CD14-positive monocyte (primary cell): ENCODE measurements around the gene ENTREP1. TPM values are rescaled to one million over a fixed set of nuclear protein-coding genes. Genes with fewer than 3 reads are reported as not detected.

Experiments used
- DNase-seq, 3 donors: peaks; one replicate each; pipeline ENCODE4 v3.0.0-alpha.2; 2011 to 2022
- H2AFZ ChIP-seq: 2 replicates; pipeline ENCODE4 v1.6.0; 2012; ENCODE audit warnings: mild to moderate bottlenecking, low read depth, low read length, inconsistent platforms; ENCODE audit not compliant: insufficient read depth, poor library complexity, severe bottlenecking
- H3K27ac ChIP-seq, 2 donors: 1 replicate in 1 of 2; 2 replicates in 1 of 2; pipeline ENCODE4 v1.5.1; 2012 to 2013; ENCODE audit warnings: low read length in 2 of 2, control low read depth in 1 of 2, inconsistent platforms in 1 of 2, low read depth in 1 of 2, mild to moderate bottlenecking in 1 of 2
- H3K27me3 ChIP-seq, 2 donors: one replicate each; pipeline versions ENCODE4 v1.6.0 to v1.6.1; 2011 to 2013; ENCODE audit warnings: low read length in 2 of 2; ENCODE audit not compliant: control insufficient read depth in 2 of 2, insufficient read depth in 2 of 2
- H3K36me3 ChIP-seq, 2 donors: replicated peaks in 1 of 2; 1 replicate in 1 of 2; 2 replicates in 1 of 2; pipeline versions ENCODE4 v1.5.1 to v1.6.1; 2012 to 2013; ENCODE audit warnings: low read length in 2 of 2, control low read depth in 1 of 2, inconsistent platforms in 1 of 2, mild to moderate bottlenecking in 1 of 2; ENCODE audit not compliant: insufficient read depth in 2 of 2, control insufficient read depth in 1 of 2
- H3K4me1 ChIP-seq, 2 donors: 1 replicate in 1 of 2; 2 replicates in 1 of 2; pipeline versions ENCODE4 v1.5.1 to v1.6.1; 2012 to 2013; ENCODE audit warnings: low read length in 2 of 2, control low read depth in 1 of 2, inconsistent platforms in 1 of 2, mild to moderate bottlenecking in 1 of 2, moderate library complexity in 1 of 2; ENCODE audit not compliant: insufficient read depth in 2 of 2, control insufficient read depth in 1 of 2
- H3K4me2 ChIP-seq: replicated peaks from 2 replicates; pipeline ENCODE3; 2012; ENCODE audit warnings: low read length, moderate library complexity, mild to moderate bottlenecking; ENCODE audit not compliant: poor library complexity, severe bottlenecking; ENCODE audit errors: extremely low read depth
- H3K4me3 ChIP-seq, 3 experiments: fragments of 200-600 bp in 1 of 3; sonication (generic) in 1 of 3; replicated peaks in 1 of 3; 1 replicate in 2 of 3; 2 replicates in 1 of 3; pipeline ENCODE4 v1.5.1; 2011 to 2013; ENCODE audit warnings: low read length in 3 of 3, mild to moderate bottlenecking in 3 of 3, control low read depth in 2 of 3, low read depth in 2 of 3, inconsistent platforms in 1 of 3, moderate library complexity in 1 of 3
- H3K79me2 ChIP-seq: 2 replicates; pipeline ENCODE4 v1.6.0; 2012; ENCODE audit warnings: mild to moderate bottlenecking, control low read depth, inconsistent platforms, low read length, moderate library complexity; ENCODE audit not compliant: insufficient read depth
- H3K9ac ChIP-seq: 2 replicates; pipeline ENCODE4 v1.6.0; 2017; ENCODE audit warnings: low read length, mild to moderate bottlenecking; ENCODE audit not compliant: insufficient read depth, poor library complexity, severe bottlenecking
- H3K9me3 ChIP-seq, 2 donors: replicated peaks in 1 of 2; 1 replicate in 1 of 2; 2 replicates in 1 of 2; pipeline versions ENCODE4 v1.5.1 to v1.6.1; 2012 to 2013; ENCODE audit warnings: low read length in 2 of 2, control low read depth in 1 of 2; ENCODE audit not compliant: control insufficient read depth in 1 of 2, insufficient read depth in 1 of 2
- H4K20me1 ChIP-seq: 2 replicates; pipeline ENCODE4 v1.6.0; 2012; ENCODE audit warnings: mild to moderate bottlenecking, low read length, control low read depth, moderate library complexity; ENCODE audit not compliant: insufficient read depth
- H3K27ac Mint-ChIP-seq, 7 donors: one replicate each; pipeline ENCODE4 v1.8.0; 2020; ENCODE audit warnings: mild to moderate bottlenecking in 7 of 7, mixed read lengths in 7 of 7, moderate library complexity in 6 of 7, inconsistent platforms in 2 of 7
- H3K27me3 Mint-ChIP-seq, 3 donors: one replicate each; pipeline ENCODE4 v1.8.0; 2021 to 2022; ENCODE audit warnings: low read depth in 3 of 3, mild to moderate bottlenecking in 3 of 3, mixed read lengths in 3 of 3, moderate library complexity in 3 of 3, inconsistent platforms in 1 of 3
- H3K36me3 Mint-ChIP-seq, 2 donors: one replicate each; pipeline ENCODE4 v1.8.0; 2020; ENCODE audit warnings: mixed read lengths in 2 of 2, inconsistent platforms in 1 of 2, mild to moderate bottlenecking in 1 of 2
- H3K4me1 Mint-ChIP-seq: one replicate; pipeline ENCODE4 v1.8.0; 2020; ENCODE audit warnings: mild to moderate bottlenecking, mixed read lengths
- H3K4me3 Mint-ChIP-seq, 2 donors: one replicate each; pipeline ENCODE4 v1.8.0; 2020; ENCODE audit warnings: mild to moderate bottlenecking in 2 of 2, mixed read lengths in 2 of 2, moderate library complexity in 1 of 2
- H3K9me3 Mint-ChIP-seq, 7 donors: one replicate each; pipeline ENCODE4 v1.8.0; 2020 to 2022; ENCODE audit warnings: mixed read lengths in 7 of 7, mild to moderate bottlenecking in 6 of 7, moderate library complexity in 6 of 7, inconsistent platforms in 2 of 7
- WGBS: methylation state at CpG from one replicate; pipeline ENCODE4 v1.1.5; 2013; ENCODE audit warnings: missing lambda C conversion rate; ENCODE audit not compliant: insufficient coverage; 5-methylcytosine and 5-hydroxymethylcytosine counted together
- intact Hi-C, 2 donors: fragments of 100-400 bp; cut with micrococcal nuclease; formaldehyde crosslinking; loops; one replicate each; pipeline versions ENCODE4 v1.15.0 to v1.15.1; 2023
- polyA plus RNA-seq, 3 donors: library from polyadenylated mRNA; depleted of rRNA in 1 of 3; unstranded in 2 of 3; stranded (reverse) in 1 of 3; fragments of 300-500 nt in 2 of 3; fragments of >200 nt in 1 of 3; fragmentation: Illumina TruSeq in 2 of 3; gene quantifications; 1 replicate in 2 of 3; 2 replicates in 1 of 3; pipeline ENCODE4 v1.2.3, GENCODE V29; 2012 to 2021
- TF ChIP-seq, protein P1 (sequence below): fragments of 200-600 bp; IDR thresholded peaks from one replicate; pipeline ENCODE4 v1.8.0; 2022; ENCODE audit warnings: antibody characterized with exemption, mild to moderate bottlenecking

Gene ENTREP1
- polyA plus RNA-seq, 3 donors: not detected

DNA sequence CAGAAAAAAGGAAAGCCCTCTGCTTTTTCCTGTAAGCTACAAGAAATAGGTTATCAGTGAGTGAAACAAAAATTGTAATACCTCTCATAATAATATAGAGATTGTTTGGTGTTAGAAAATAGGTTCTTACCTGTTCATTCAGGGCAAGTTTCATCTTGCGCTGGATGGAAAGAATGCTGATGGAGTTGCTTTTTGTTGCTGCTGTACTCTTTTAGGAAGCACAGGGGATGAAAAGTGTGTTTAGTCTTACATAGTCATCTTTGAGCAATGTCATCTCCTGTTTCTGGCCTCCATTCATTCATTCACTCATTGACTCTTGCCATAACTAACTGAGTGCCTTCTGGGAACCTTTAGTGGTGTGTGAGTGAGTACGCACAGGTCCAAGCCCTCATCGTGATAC, 6.4 kb downstream of the ENTREP1 start:
- no peaks in the 10 kb centered on the region for H3K36me3 Mint-ChIP-seq
- peaks cover 14 to 23% (median 18%) of the 10 kb centered on the region in 3 donors for H3K27me3 Mint-ChIP-seq
- no peak overlapping the region for H3K27ac ChIP-seq
- peaks cover 18 to 23% of the 10 kb centered on the region in 2 donors for H3K27me3 ChIP-seq
- no peaks in the 10 kb centered on the region for H3K36me3 ChIP-seq
- H3K4me2 ChIP-seq: no peak overlapping the region
- WGBS: 100% methylated on average over 3 of the region's 3 CpGs
- no peak for DNase-seq
- no peaks in the 10 kb centered on the region for H3K9me3 ChIP-seq
- no peak overlapping the region for H3K27ac Mint-ChIP-seq
- no peak overlapping the region for H3K9ac ChIP-seq
- H3K4me1 Mint-ChIP-seq: no peaks in the 10 kb centered on the region
- TF ChIP-seq, protein P1, sequence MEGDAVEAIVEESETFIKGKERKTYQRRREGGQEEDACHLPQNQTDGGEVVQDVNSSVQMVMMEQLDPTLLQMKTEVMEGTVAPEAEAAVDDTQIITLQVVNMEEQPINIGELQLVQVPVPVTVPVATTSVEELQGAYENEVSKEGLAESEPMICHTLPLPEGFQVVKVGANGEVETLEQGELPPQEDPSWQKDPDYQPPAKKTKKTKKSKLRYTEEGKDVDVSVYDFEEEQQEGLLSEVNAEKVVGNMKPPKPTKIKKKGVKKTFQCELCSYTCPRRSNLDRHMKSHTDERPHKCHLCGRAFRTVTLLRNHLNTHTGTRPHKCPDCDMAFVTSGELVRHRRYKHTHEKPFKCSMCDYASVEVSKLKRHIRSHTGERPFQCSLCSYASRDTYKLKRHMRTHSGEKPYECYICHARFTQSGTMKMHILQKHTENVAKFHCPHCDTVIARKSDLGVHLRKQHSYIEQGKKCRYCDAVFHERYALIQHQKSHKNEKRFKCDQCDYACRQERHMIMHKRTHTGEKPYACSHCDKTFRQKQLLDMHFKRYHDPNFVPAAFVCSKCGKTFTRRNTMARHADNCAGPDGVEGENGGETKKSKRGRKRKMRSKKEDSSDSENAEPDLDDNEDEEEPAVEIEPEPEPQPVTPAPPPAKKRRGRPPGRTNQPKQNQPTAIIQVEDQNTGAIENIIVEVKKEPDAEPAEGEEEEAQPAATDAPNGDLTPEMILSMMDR: no peak
- H3K4me3 Mint-ChIP-seq: no peak overlapping the region
- H2AFZ ChIP-seq: no peak overlapping the region
- H3K4me1 ChIP-seq: no peaks in the 10 kb centered on the region
- no peak overlapping the region for H3K4me3 ChIP-seq
- intact Hi-C loops: no loop called here
- H4K20me1 ChIP-seq: no peaks in the 10 kb centered on the region
- H3K79me2 ChIP-seq: no peaks in the 10 kb centered on the region
- peaks cover 0 to 1% (median 0%) of the 10 kb centered on the region in 7 donors for H3K9me3 Mint-ChIP-seq

DNA sequence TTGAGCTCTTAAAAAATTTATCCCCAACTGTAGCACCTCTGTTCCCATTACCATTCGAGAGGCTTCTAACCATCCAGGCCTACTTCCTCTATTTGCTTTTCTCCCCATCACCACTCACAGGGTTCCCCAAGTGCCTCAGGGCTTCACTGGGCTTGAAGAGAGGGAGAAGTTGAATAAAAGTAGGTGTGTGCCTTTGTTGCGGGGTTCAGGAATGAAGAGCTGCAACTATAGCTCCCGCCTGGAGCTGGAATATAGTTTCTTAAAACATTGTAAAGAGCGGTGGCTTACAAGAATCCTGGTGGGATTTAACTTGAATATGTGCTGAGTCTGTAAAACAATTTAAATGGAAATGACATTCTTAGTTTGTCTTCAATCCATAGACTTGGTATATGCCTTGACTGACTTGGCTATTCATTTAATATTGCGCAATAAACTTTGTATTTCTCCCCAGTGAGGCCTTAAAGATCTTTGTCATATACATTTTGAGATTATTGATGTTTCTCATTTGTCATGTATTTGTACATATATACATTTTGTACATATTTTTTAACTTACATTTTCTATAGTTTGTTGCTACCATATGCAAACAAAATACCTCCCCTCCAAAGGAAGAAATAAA, 7.2 kb downstream of the ENTREP1 start:
- peaks cover 7 to 16% (median 14%) of the 10 kb centered on the region in 3 donors for H3K27me3 Mint-ChIP-seq
- no peaks in the 10 kb centered on the region for H3K9me3 ChIP-seq
- 100% methylated on average over 2 of the region's 5 CpGs for WGBS
- no peak overlapping the region for H3K4me2 ChIP-seq
- no peak for DNase-seq
- H3K36me3 ChIP-seq: no peaks in the 10 kb centered on the region
- no peaks in the 10 kb centered on the region for H3K4me1 Mint-ChIP-seq
- H4K20me1 ChIP-seq: no peaks in the 10 kb centered on the region
- H3K27ac ChIP-seq: no peak overlapping the region
- H3K36me3 Mint-ChIP-seq: no peaks in the 10 kb centered on the region
- TF ChIP-seq, protein P1: no peak
- H3K4me3 Mint-ChIP-seq: no peak overlapping the region
- H2AFZ ChIP-seq: no peak overlapping the region
- intact Hi-C loops: no loop called here
- no peaks in the 10 kb centered on the region for H3K4me1 ChIP-seq
- H3K4me3 ChIP-seq: no peak overlapping the region
- no peak overlapping the region for H3K27ac Mint-ChIP-seq
- peaks cover 11 to 15% of the 10 kb centered on the region in 2 donors for H3K27me3 ChIP-seq
- H3K9me3 Mint-ChIP-seq: peaks cover 0 to 1% (median 0%) of the 10 kb centered on the region in 7 donors
- H3K9ac ChIP-seq: no peak overlapping the region
- no peaks in the 10 kb centered on the region for H3K79me2 ChIP-seq
